A673 (cell line): ENCODE data around the gene CFAP221.

Experiments
- EZH2 ChIP-seq: fragments of 200-600 bp; sonication (generic); IDR thresholded peaks from 2 replicates; pipeline ENCODE4 v1.6.1; 2017; ENCODE audit warnings: borderline replicate concordance, low read depth, mild to moderate bottlenecking, mixed read lengths, antibody characterized with exemption, low read length; ENCODE audit not compliant: poor library complexity, severe bottlenecking
- TF ChIP-seq, protein P1 (sequence below): fragments of 300-800, 200-600 bp; sonication (generic); conservative IDR thresholded peaks from 2 replicates; pipeline ENCODE4 v1.5.1; 2017; ENCODE audit warnings: low read depth, mild to moderate bottlenecking, antibody characterized with exemption, low read length, moderate library complexity, mixed read lengths

DNA sequence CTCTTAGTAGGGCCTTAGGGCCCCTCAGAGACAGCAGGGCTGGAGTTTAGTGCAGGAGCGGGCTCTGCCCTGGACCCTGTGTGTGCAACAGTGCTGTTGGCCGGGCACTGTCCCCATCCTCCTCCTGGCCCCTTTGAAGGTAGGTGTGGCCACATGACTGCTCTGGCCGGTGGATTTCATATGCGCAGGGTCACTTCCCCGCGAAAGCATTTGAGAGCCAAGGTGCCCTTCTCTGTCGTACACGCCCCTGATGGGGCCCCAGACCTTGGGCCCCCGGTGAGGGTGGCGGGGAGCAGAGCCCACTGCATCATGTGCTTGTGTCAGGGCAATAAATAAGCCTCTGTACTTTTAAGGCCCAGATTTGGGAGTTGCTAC, 150.2 kb downstream of the CFAP221 start:
- TF ChIP-seq, protein P1, sequence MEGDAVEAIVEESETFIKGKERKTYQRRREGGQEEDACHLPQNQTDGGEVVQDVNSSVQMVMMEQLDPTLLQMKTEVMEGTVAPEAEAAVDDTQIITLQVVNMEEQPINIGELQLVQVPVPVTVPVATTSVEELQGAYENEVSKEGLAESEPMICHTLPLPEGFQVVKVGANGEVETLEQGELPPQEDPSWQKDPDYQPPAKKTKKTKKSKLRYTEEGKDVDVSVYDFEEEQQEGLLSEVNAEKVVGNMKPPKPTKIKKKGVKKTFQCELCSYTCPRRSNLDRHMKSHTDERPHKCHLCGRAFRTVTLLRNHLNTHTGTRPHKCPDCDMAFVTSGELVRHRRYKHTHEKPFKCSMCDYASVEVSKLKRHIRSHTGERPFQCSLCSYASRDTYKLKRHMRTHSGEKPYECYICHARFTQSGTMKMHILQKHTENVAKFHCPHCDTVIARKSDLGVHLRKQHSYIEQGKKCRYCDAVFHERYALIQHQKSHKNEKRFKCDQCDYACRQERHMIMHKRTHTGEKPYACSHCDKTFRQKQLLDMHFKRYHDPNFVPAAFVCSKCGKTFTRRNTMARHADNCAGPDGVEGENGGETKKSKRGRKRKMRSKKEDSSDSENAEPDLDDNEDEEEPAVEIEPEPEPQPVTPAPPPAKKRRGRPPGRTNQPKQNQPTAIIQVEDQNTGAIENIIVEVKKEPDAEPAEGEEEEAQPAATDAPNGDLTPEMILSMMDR, result no peak
- no peak for TF ChIP-seq EZH2
